KOPT-K1 (cell line): ENCODE data around the gene KLHL33.

Source experiments
- H3K27ac ChIP-seq: fragments of 200-600 bp; sonication (generic); 2 replicates; pipeline ENCODE4 v1.5.1; 2016; ENCODE audit warnings: antibody characterized with exemption, mild to moderate bottlenecking, low read depth, low read length; ENCODE audit not compliant: poor library complexity, severe bottlenecking
- H3K36me3 ChIP-seq: fragments of 200-600 bp; sonication (generic); 2 replicates; pipeline ENCODE4 v1.5.1; 2017; ENCODE audit warnings: antibody characterized with exemption, mild to moderate bottlenecking, low read length, moderate library complexity; ENCODE audit not compliant: insufficient read depth
- H3K9me3 ChIP-seq: fragments of 200-600 bp; sonication (generic); 2 replicates; pipeline ENCODE4 v1.5.1; 2017; ENCODE audit warnings: antibody characterized with exemption, low read length, mild to moderate bottlenecking; ENCODE audit not compliant: insufficient read depth, poor library complexity, severe bottlenecking

Gene KLHL33

GRCh38 chr14:20412411-20412810, 23.6 kb downstream of the KLHL33 start:
- Histone ChIP-seq H3K27ac (peak overlapping the region; percentile 75), H3K9me3 (no peaks in the 10 kb centered on the region), H3K36me3 (peaks cover 15% of the 10 kb centered on the region)

GRCh38 chr14:20409226-20409625, 26.7 kb downstream of the KLHL33 start:
- H3K27ac ChIP-seq, result no peak overlapping the region
- H3K9me3 ChIP-seq, result no peaks in the 10 kb centered on the region
- H3K36me3 ChIP-seq, result peaks cover 47% of the 10 kb centered on the region

GRCh38 chr14:20403521-20403920, 32.4 kb downstream of the KLHL33 start:
- H3K9me3 ChIP-seq, result no peaks in the 10 kb centered on the region
- H3K36me3 ChIP-seq, result peaks cover 96% of the 10 kb centered on the region
- H3K27ac ChIP-seq, result no peak overlapping the region

- no peaks in the 10 kb centered on the region for H3K9me3 ChIP-seq
- no peak overlapping the region for H3K27ac ChIP-seq
- peaks cover 86% of the 10 kb centered on the region for H3K36me3 ChIP-seq
These were observed 34.9 kb downstream of the KLHL33 start for GRCh38 chr14:20400965-20401593.

GRCh38 chr14:20400589-20400964, 35.4 kb downstream of the KLHL33 start:
- H3K36me3 ChIP-seq, result peaks cover 86% of the 10 kb centered on the region
- no peaks in the 10 kb centered on the region for H3K9me3 ChIP-seq
- no peak overlapping the region for H3K27ac ChIP-seq

GRCh38 chr14:20397511-20397910, 38.5 kb downstream of the KLHL33 start:
- H3K9me3 ChIP-seq, result no peaks in the 10 kb centered on the region
- peaks cover 82% of the 10 kb centered on the region for H3K36me3 ChIP-seq
- no peak overlapping the region for H3K27ac ChIP-seq

GRCh38 chr14:20391505-20391904, 44.5 kb downstream of the KLHL33 start:
- peaks cover 94% of the 10 kb centered on the region for H3K36me3 ChIP-seq
- H3K27ac ChIP-seq, result no peak overlapping the region

GRCh38 chr14:20388159-20388558, 47.8 kb downstream of the KLHL33 start:
- Histone ChIP-seq H3K36me3 (peaks cover 92% of the 10 kb centered on the region), H3K27ac (no peak overlapping the region)

More at GRCh38 chr14:20391505-20391904, 44.5 kb downstream of the KLHL33 start:
- no peaks in the 10 kb centered on the region for H3K9me3 ChIP-seq

GRCh38 chr14:20387576-20387975, 48.4 kb downstream of the KLHL33 start:
- Histone ChIP-seq H3K36me3 (peaks cover 96% of the 10 kb centered on the region), H3K27ac (no peak overlapping the region), H3K9me3 (no peaks in the 10 kb centered on the region)

More at GRCh38 chr14:20388159-20388558, 47.8 kb downstream of the KLHL33 start:
- no peaks in the 10 kb centered on the region for H3K9me3 ChIP-seq

- peaks cover 96% of the 10 kb centered on the region for H3K36me3 ChIP-seq
- H3K9me3 ChIP-seq, result no peaks in the 10 kb centered on the region
- no peak overlapping the region for H3K27ac ChIP-seq
These were observed 49.6 kb downstream of the KLHL33 start for GRCh38 chr14:20386276-20386855.

- Histone ChIP-seq H3K36me3 (peaks cover 97% of the 10 kb centered on the region), H3K9me3 (no peaks in the 10 kb centered on the region), H3K27ac (no peak overlapping the region)
These were observed 51.1 kb downstream of the KLHL33 start for GRCh38 chr14:20384886-20385285.

GRCh38 chr14:20384321-20384720, 51.6 kb downstream of the KLHL33 start:
- no peak overlapping the region for H3K27ac ChIP-seq
- no peaks in the 10 kb centered on the region for H3K9me3 ChIP-seq
- H3K36me3 ChIP-seq, result peaks cover 98% of the 10 kb centered on the region

GRCh38 chr14:20383636-20384035, 52.3 kb downstream of the KLHL33 start:
- H3K36me3 ChIP-seq, result peaks cover 98% of the 10 kb centered on the region
- no peak overlapping the region for H3K27ac ChIP-seq
- H3K9me3 ChIP-seq, result no peaks in the 10 kb centered on the region

GRCh38 chr14:20383032-20383431, 52.9 kb downstream of the KLHL33 start:
- H3K9me3 ChIP-seq, result no peaks in the 10 kb centered on the region
- peaks cover 98% of the 10 kb centered on the region for H3K36me3 ChIP-seq
- H3K27ac ChIP-seq, result no peak overlapping the region

GRCh38 chr14:20382526-20382925, 53.4 kb downstream of the KLHL33 start:
- Histone ChIP-seq H3K27ac (no peak overlapping the region), H3K36me3 (peaks cover 98% of the 10 kb centered on the region), H3K9me3 (no peaks in the 10 kb centered on the region)

GRCh38 chr14:20381341-20381740, 54.6 kb downstream of the KLHL33 start:
- Histone ChIP-seq H3K9me3 (no peaks in the 10 kb centered on the region), H3K36me3 (peaks cover 98% of the 10 kb centered on the region), H3K27ac (no peak overlapping the region)
